Right lung (tissue), 10 donors: ENCODE data around the gene CCL8. TPM values are rescaled to one million over a fixed set of nuclear protein-coding genes. Genes with fewer than 3 reads are reported as not detected.

Experiments used
- DNase-seq, 2 donors: peaks; one replicate each; pipeline ENCODE4 v3.0.0-alpha.2; 2013
- long read RNA-seq, 8 donors: transcript quantifications; one replicate each; lab custom pipeline, GENCODE V29; 2026
- polyA plus RNA-seq, 5 donors: library from polyadenylated mRNA; unstranded; fragments of 120-200 nt; gene quantifications; one replicate each; pipeline versions ENCODE4 v1.2.1 to v1.2.3, GENCODE V29; 2013; ENCODE audit warnings: inconsistent platforms in 1 of 5, low replicate concordance in 1 of 5; ENCODE audit not compliant: insufficient read length in 5 of 5, insufficient read depth in 1 of 5

Gene CCL8
- polyA plus RNA-seq: under 1 TPM; 0.38 to 0.68 (median 0.49) TPM
- long read RNA-seq, donor 1, partial matches to known transcripts: 0 of 1 reads
- long read RNA-seq, donor 1, other reads (novel, unspliced or antisense): 0 of 1 reads
- long read RNA-seq, donor 2: 0 reads
- long read RNA-seq, donor 3: 0 reads
- long read RNA-seq, donor 4: 0 reads
- long read RNA-seq, donor 5: 0 reads
- long read RNA-seq, donor 6: 0 reads
- long read RNA-seq, donor 7: 0 reads
- long read RNA-seq, donor 8, partial matches to known transcripts: 0 of 1 reads
- long read RNA-seq, donor 8, other reads (novel, unspliced or antisense): 0 of 1 reads

- no peak for DNase-seq
Measured at GRCh38 chr17:34319039-34319483, at the start of gene CCL8. TSS of gene CCL8 (plus strand) at chr17:34319435. CDS start at chr17:34319502, 67 bp downstream.

GRCh38 chr17:34269969-34270368 lies 49.3 kb upstream of the CCL8 start, which contains the start of gene CCL7:
TSS of gene CCL7 (plus strand) at chr17:34270221. CDS start at chr17:34270291, 70 bp downstream.
- no peak for DNase-seq

- DNase-seq: peak; percentile 64 to 68
Measured at GRCh38 chr17:34275881-34276280, 43.4 kb upstream of the CCL8 start.

GRCh38 chr17:34276826-34277225 lies 42.4 kb upstream of the CCL8 start:
- DNase-seq: no peak

- DNase-seq: no peak
Measured at GRCh38 chr17:34283571-34283970, 35.7 kb upstream of the CCL8 start.

GRCh38 chr17:34285286-34285792 lies 33.9 kb upstream of the CCL8 start, which contains the start of gene CCL11:
TSS of gene CCL11 (plus strand) at chr17:34285742. CDS start at chr17:34285809, 67 bp downstream.
- no peak for DNase-seq

GRCh38 chr17:34287875-34288274 lies 31.4 kb upstream of the CCL8 start:
- DNase-seq: no peak

- DNase-seq: no peak
Measured at GRCh38 chr17:34290586-34290985, 28.6 kb upstream of the CCL8 start.

GRCh38 chr17:34291721-34292348 lies 27.4 kb upstream of the CCL8 start:
- DNase-seq: no peak

GRCh38 chr17:34299027-34299426 lies 20.2 kb upstream of the CCL8 start:
- DNase-seq: no peak

GRCh38 chr17:34299956-34300577 lies 19.2 kb upstream of the CCL8 start:
- no peak for DNase-seq

GRCh38 chr17:34300652-34301370 lies 18.4 kb upstream of the CCL8 start:
- DNase-seq: no peak

GRCh38 chr17:34301986-34302385 lies 17.2 kb upstream of the CCL8 start:
- no peak for DNase-seq

- DNase-seq: no peak
Measured at GRCh38 chr17:34302636-34303035, 16.6 kb upstream of the CCL8 start.

- DNase-seq: no peak
Measured at GRCh38 chr17:34303606-34304005, 15.6 kb upstream of the CCL8 start.

- DNase-seq: no peak
Measured at GRCh38 chr17:34305061-34305460, 14.2 kb upstream of the CCL8 start.

- no peak for DNase-seq
Measured at GRCh38 chr17:34305606-34306005, 13.6 kb upstream of the CCL8 start.

GRCh38 chr17:34306466-34306865 lies 12.8 kb upstream of the CCL8 start:
- no peak for DNase-seq

GRCh38 chr17:34307110-34307509 lies 12.1 kb upstream of the CCL8 start:
- DNase-seq: no peak

- no peak for DNase-seq
Measured at GRCh38 chr17:34308371-34308770, 10.9 kb upstream of the CCL8 start.

- no peak for DNase-seq
Measured at GRCh38 chr17:34311291-34311690, 7.9 kb upstream of the CCL8 start.

- no peak for DNase-seq
Measured at GRCh38 chr17:34312080-34312479, 7.2 kb upstream of the CCL8 start.
